ENCODE data around the gene PPM1L.

Gene PPM1L

GRCh38 chr3:161073181-161073580 is 317.1 kb downstream of the PPM1L start:
- in situ Hi-C loops (cut with MboI; ENCODE audit: low pct_unique_long_range_greater_than_20kb, low sequenced_read_pairs, unreplicated experiment): no loop called here
- DNase-seq (ENCODE audit: low spot score): no peak
- TF ChIP-seq CTCF (IDR thresholded peaks at IDR 0.05; ENCODE audit: extremely low read depth, insufficient read depth, missing control alignments): no peak

- no peak for TF ChIP-seq CTCF (IDR thresholded peaks at IDR 0.05; ENCODE audit: extremely low read depth, insufficient read depth, missing control alignments)
- DNase-seq (ENCODE audit: low spot score): no peak
- in situ Hi-C loops (cut with MboI; ENCODE audit: low pct_unique_long_range_greater_than_20kb, low sequenced_read_pairs, unreplicated experiment): no loop called here
Measured at GRCh38 chr3:161081633-161082032, 325.6 kb downstream of the PPM1L start.

GRCh38 chr3:161082063-161082462 is 326.0 kb downstream of the PPM1L start:
- no peak for DNase-seq (ENCODE audit: low spot score)
- TF ChIP-seq CTCF (IDR thresholded peaks at IDR 0.05; ENCODE audit: extremely low read depth, insufficient read depth, missing control alignments): no peak
- in situ Hi-C loops (cut with MboI; ENCODE audit: low pct_unique_long_range_greater_than_20kb, low sequenced_read_pairs, unreplicated experiment): no loop called here

GRCh38 chr3:161083131-161083530 is 327.1 kb downstream of the PPM1L start:
- no peak for TF ChIP-seq CTCF (IDR thresholded peaks at IDR 0.05; ENCODE audit: extremely low read depth, insufficient read depth, missing control alignments)
- DNase-seq (ENCODE audit: low spot score): no peak
- in situ Hi-C loops (cut with MboI; ENCODE audit: low pct_unique_long_range_greater_than_20kb, low sequenced_read_pairs, unreplicated experiment): no loop called here

GRCh38 chr3:161084277-161084676 is 328.2 kb downstream of the PPM1L start:
- TF ChIP-seq CTCF (IDR thresholded peaks at IDR 0.05; ENCODE audit: extremely low read depth, insufficient read depth, missing control alignments): no peak
- DNase-seq (ENCODE audit: low spot score): no peak
- in situ Hi-C loops (cut with MboI; ENCODE audit: low pct_unique_long_range_greater_than_20kb, low sequenced_read_pairs, unreplicated experiment): no loop called here

GRCh38 chr3:161093895-161094294 is 337.9 kb downstream of the PPM1L start:
- in situ Hi-C loops (cut with MboI; ENCODE audit: low pct_unique_long_range_greater_than_20kb, low sequenced_read_pairs, unreplicated experiment): no loop called here
- no peak for DNase-seq (ENCODE audit: low spot score)
- TF ChIP-seq CTCF (IDR thresholded peaks at IDR 0.05; ENCODE audit: extremely low read depth, insufficient read depth, missing control alignments): no peak

- in situ Hi-C loops (cut with MboI; ENCODE audit: low pct_unique_long_range_greater_than_20kb, low sequenced_read_pairs, unreplicated experiment): no loop called here
- no peak for DNase-seq (ENCODE audit: low spot score)
- peak; percentile 44 for TF ChIP-seq CTCF (IDR thresholded peaks at IDR 0.05; ENCODE audit: extremely low read depth, insufficient read depth, missing control alignments)
Measured at GRCh38 chr3:161096771-161097367, 340.8 kb downstream of the PPM1L start.
